Osteocyte (in vitro differentiated cells): ENCODE measurements around the gene TOM1. TPM values are rescaled to one million over a fixed set of nuclear protein-coding genes. Genes with fewer than 3 reads are reported as not detected.

Experiments
- DNase-seq: peaks from one replicate; pipeline ENCODE4 v3.0.0; 2021; ENCODE audit warnings: mixed read lengths; ENCODE audit not compliant: unreplicated experiment; ENCODE audit errors: extremely low spot score
- H3K27ac Mint-ChIP-seq: one replicate; pipeline ENCODE4 v1.8.0; 2021; ENCODE audit warnings: mild to moderate bottlenecking, mixed read lengths; ENCODE audit not compliant: unreplicated experiment
- H3K27me3 Mint-ChIP-seq: one replicate; pipeline ENCODE4 v1.8.0; 2021; ENCODE audit warnings: mixed read lengths; ENCODE audit not compliant: unreplicated experiment
- H3K36me3 Mint-ChIP-seq: one replicate; pipeline ENCODE4 v1.8.0; 2021; ENCODE audit warnings: mixed read lengths; ENCODE audit not compliant: unreplicated experiment
- H3K4me1 Mint-ChIP-seq: one replicate; pipeline ENCODE4 v1.8.0; 2021; ENCODE audit warnings: mixed read lengths; ENCODE audit not compliant: unreplicated experiment
- H3K4me3 Mint-ChIP-seq: one replicate; pipeline ENCODE4 v1.8.0; 2021; ENCODE audit warnings: mild to moderate bottlenecking, moderate library complexity, mixed read lengths; ENCODE audit not compliant: unreplicated experiment
- H3K9me3 Mint-ChIP-seq: one replicate; pipeline ENCODE4 v1.8.0; 2021; ENCODE audit warnings: mixed read lengths; ENCODE audit not compliant: unreplicated experiment
- CTCF ChIP-seq: fragments of 200-600 bp; sonication (generic); IDR thresholded peaks from 2 replicates; pipeline ENCODE4 v1.5.0; 2021; ENCODE audit warnings: antibody characterized with exemption, mild to moderate bottlenecking, moderate library complexity
- total RNA-seq: library from RNA; stranded (reverse); gene quantifications from 2 replicates; pipeline ENCODE4 v1.2.1, GENCODE V29; 2021

Gene TOM1
- total RNA-seq, 1 donor from 2014 or later, result 55.5 TPM

- peaks cover 9% of the 10 kb centered on the region for H3K36me3 Mint-ChIP-seq
- H3K4me1 Mint-ChIP-seq, result peaks cover 19% of the 10 kb centered on the region
- H3K4me3 Mint-ChIP-seq, result no peak overlapping the region
- TF ChIP-seq CTCF, result no peak
- no peaks in the 10 kb centered on the region for H3K9me3 Mint-ChIP-seq
- no peak overlapping the region for H3K27ac Mint-ChIP-seq
- no peak for DNase-seq
- H3K27me3 Mint-ChIP-seq, result no peaks in the 10 kb centered on the region
Observed at GRCh38 chr22:35307372-35307771, 7.7 kb downstream of the TOM1 start.

- no peaks in the 10 kb centered on the region for H3K27me3 Mint-ChIP-seq
- TF ChIP-seq CTCF, result no peak
- no peak overlapping the region for H3K27ac Mint-ChIP-seq
- H3K36me3 Mint-ChIP-seq, result peaks cover 12% of the 10 kb centered on the region
- no peaks in the 10 kb centered on the region for H3K9me3 Mint-ChIP-seq
- DNase-seq, result no peak
- no peak overlapping the region for H3K4me3 Mint-ChIP-seq
- H3K4me1 Mint-ChIP-seq, result peaks cover 22% of the 10 kb centered on the region
Observed at GRCh38 chr22:35307892-35308291, 8.2 kb downstream of the TOM1 start.

GRCh38 chr22:35308480-35309021, 8.9 kb downstream of the TOM1 start:
- Mint-ChIP-seq H3K4me3 (no peak overlapping the region), H3K36me3 (peaks cover 12% of the 10 kb centered on the region), H3K9me3 (no peaks in the 10 kb centered on the region), H3K4me1 (peaks cover 26% of the 10 kb centered on the region), H3K27ac (no peak overlapping the region), H3K27me3 (no peaks in the 10 kb centered on the region)
- no peak for TF ChIP-seq CTCF
- DNase-seq, result no peak

GRCh38 chr22:35310556-35311550, 11.2 kb downstream of the TOM1 start:
- DNase-seq, result no peak
- Mint-ChIP-seq H3K9me3 (no peaks in the 10 kb centered on the region), H3K36me3 (peaks cover 10% of the 10 kb centered on the region), H3K27me3 (no peaks in the 10 kb centered on the region), H3K27ac (no peak overlapping the region), H3K4me3 (no peak overlapping the region), H3K4me1 (peaks cover 39% of the 10 kb centered on the region)
- TF ChIP-seq CTCF, result no peak

GRCh38 chr22:35311551-35311999, 11.9 kb downstream of the TOM1 start:
- no peak for DNase-seq
- Mint-ChIP-seq H3K27me3 (no peaks in the 10 kb centered on the region), H3K9me3 (no peaks in the 10 kb centered on the region), H3K36me3 (peaks cover 10% of the 10 kb centered on the region), H3K4me3 (no peak overlapping the region), H3K4me1 (peaks cover 35% of the 10 kb centered on the region), H3K27ac (no peak overlapping the region)
- no peak for TF ChIP-seq CTCF
